HuH-7.5 (cell line): ENCODE results near the gene TMEM145.
"Not testable (repeated sequence)": the region's sequence is repeated elsewhere in the genome, so short reads cannot be mapped to it uniquely, and the experiment has no call there.

ENCODE experiments used
- DNase-seq: peaks from one replicate; pipeline ENCODE4 v3.0.0; 2011; ENCODE audit warnings: low spot score

The TMEM145 gene

GRCh38 chr19:42334697-42335373 lies 21.7 kb downstream of the TMEM145 start:
- no peak for DNase-seq

- DNase-seq, result no peak
Observed at GRCh38 chr19:42335374-42335936, 22.3 kb downstream of the TMEM145 start.

- no peak for DNase-seq
Observed at GRCh38 chr19:42335971-42336370, 22.9 kb downstream of the TMEM145 start.

DNA sequence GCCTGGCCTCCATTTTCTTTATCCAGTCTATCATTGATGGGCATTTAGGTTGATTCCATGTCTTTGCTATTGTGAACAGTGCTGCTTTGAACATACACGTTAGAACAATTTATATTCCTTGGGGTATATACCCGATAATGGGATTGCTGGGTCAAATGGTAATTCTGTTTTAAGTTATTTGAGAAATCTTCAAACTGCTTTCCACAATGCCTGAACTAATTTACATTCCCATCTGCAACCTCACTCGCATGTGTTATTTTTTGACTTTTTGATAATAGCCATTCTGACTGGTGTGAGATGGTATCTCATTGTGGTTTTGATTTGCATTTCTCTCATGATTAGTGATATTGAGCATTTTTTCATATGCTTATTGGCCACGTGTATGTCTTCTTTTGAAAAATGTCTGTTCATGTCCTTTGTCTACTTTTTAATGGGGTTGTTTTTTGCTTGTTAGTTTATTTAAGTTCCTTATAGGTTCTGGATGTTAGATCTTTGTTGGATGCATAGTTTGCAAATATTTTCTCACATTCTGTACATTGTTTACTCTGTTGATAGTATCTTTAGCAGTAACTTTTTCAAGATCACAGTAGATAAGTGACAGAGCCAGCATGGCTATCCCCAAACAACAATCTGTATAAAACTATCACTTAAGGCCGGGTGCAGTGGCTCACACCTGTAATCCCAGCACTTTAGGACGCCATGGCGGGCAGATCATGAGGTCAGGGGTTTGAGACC lies 26.2 kb downstream of the TMEM145 start:
- DNase-seq, result not testable (repeated sequence)

- not testable (repeated sequence) for DNase-seq
Observed at GRCh38 chr19:42339922-42340321, 26.8 kb downstream of the TMEM145 start.

DNA sequence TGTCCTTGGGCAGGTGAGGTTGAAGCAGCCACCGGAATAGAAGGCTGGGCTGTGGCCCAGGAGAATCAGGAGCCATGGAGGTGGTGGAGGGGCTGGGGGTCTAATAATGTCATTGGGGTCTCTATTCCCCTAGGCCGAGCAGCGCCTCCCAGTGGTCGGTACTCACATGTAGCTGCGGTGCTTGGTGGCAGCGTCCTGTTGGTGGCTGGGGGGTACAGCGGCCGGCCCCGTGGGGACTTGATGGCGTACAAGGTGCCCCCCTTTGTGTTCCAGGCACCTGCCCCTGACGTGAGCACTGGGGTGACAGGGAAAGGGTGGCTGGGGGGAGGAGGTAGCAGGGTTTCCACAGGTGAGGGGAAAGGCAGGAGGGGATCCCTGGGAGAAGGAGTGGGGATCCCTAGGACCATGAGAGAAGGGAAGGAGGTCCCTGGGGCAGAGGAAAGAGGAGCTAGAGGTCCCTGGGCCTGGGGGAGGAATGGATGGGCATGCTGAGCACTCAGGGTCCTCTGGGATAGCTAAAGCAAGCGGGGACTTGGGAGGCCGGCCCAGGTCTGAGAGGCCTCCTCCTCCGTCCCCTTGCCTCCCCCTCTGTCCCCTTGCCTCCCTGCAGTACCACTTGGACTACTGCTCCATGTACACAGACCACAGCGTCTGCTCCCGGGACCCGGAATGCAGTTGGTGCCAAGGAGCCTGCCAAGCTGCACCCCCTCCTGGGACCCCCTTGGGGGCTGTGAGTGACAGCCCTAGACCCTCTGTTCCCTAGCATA lies 30.4 kb downstream of the TMEM145 start:
- no peak for DNase-seq

DNA sequence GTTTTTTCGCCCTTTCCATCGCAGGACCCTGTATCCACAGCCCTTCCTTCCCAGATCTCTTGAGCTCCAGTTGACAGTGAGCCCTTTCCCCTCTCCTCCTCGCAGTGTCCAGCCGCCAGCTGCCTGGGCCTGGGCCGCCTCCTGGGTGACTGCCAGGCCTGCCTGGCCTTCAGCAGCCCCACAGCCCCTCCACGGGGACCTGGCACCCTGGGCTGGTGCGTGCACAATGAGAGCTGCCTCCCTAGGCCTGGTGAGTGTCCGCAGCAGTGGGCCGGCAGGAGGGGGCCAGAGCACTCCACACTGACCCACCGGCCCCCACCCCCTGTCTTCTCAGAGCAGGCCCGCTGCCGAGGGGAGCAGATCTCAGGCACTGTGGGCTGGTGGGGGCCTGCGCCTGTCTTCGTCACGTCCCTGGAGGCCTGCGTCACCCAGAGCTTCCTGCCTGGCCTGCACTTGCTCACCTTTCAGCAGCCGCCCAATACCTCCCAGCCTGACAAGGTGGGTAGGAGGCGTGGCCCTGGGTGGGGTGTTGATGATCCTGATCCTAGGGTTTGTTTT lies 31.3 kb downstream of the TMEM145 start:
- no peak for DNase-seq

DNA sequence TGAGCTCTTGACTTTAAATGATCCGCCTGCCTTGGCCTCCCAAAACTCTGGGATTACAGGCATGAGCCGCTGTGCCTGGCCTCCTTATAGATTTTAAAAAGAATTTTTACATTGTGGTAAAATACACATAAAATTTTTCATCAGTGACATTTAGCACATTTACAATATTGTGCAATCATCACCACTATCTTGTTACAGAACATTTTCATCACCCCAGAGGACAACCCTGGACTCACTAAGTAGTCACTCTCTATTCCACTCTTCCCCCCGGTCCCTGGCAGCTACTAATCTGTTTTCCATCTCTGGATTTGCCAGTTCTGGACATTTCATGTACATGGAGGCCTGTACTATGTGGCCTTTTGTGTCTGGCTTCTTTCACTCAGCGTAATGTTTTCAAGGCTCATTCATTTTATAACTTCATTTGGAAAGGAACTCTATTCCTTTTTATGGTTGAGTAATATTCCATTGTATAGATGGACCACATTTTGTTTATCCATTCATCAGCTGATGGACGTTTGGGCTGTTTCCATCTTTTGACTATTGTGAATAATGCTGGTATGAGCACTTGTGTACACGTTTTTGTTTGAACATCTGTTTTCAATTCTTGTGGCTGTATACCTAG lies 32.2 kb downstream of the TMEM145 start:
- DNase-seq, result no peak

GRCh38 chr19:42348211-42348610 lies 35.1 kb downstream of the TMEM145 start:
- DNase-seq, result no peak

DNA sequence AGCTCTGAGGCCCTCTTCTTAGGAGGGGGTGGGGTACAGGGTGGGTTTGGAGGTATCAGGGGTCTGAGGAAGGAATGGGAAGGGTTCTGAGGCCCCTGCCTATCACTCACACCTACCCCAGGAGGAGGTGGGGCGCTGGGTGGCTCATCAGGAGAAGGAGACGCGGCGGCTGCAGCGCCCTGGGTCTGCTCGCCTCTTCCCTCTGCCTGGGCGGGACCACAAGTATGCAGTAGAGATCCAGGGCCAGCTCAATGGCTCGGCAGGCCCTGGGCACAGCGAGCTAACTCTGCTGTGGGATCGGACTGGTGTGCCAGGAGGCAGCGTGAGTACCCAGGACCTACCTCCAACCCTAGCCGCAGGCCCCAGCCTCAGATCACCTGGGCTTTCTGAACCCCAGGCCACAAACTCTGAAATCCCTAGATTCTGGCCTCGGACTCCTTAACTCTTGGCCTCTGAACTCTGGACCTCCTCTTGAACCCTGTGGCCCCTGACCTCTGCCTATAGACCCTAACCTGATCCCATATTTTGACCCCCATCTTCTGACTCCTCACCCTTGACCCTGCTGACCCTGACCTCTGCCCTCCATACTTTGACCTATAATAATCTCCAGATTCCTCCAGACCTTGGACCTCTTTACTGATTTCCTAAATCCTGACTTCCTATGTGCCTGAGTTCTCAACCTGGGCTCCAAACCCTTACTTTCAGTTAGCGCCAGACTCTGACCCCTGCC lies 36.4 kb downstream of the TMEM145 start:
- DNase-seq, result no peak

DNA sequence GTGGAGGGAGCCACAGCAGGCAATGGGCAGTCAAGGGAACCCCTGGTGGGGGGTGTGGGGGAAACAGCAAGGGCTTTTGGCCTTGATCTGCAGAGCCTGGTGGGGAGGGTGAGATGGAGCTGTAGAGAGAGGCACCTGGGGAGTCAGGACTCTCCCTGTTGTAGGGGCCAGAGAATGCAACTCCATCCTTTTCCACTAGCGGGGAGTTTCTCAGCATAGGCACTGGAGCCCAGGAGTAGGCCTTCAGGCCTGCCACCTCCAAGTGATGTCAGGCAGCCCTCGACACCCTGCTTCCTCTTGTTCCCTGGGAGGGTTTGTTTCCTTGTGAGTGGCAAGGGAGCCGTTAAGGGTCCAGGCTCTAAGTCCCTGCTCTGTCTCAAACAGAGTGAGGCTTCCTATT lies 37.3 kb downstream of the TMEM145 start:
- no peak for DNase-seq

- DNase-seq, result no peak
Observed at GRCh38 chr19:42351079-42351735, 38.1 kb downstream of the TMEM145 start.

DNA sequence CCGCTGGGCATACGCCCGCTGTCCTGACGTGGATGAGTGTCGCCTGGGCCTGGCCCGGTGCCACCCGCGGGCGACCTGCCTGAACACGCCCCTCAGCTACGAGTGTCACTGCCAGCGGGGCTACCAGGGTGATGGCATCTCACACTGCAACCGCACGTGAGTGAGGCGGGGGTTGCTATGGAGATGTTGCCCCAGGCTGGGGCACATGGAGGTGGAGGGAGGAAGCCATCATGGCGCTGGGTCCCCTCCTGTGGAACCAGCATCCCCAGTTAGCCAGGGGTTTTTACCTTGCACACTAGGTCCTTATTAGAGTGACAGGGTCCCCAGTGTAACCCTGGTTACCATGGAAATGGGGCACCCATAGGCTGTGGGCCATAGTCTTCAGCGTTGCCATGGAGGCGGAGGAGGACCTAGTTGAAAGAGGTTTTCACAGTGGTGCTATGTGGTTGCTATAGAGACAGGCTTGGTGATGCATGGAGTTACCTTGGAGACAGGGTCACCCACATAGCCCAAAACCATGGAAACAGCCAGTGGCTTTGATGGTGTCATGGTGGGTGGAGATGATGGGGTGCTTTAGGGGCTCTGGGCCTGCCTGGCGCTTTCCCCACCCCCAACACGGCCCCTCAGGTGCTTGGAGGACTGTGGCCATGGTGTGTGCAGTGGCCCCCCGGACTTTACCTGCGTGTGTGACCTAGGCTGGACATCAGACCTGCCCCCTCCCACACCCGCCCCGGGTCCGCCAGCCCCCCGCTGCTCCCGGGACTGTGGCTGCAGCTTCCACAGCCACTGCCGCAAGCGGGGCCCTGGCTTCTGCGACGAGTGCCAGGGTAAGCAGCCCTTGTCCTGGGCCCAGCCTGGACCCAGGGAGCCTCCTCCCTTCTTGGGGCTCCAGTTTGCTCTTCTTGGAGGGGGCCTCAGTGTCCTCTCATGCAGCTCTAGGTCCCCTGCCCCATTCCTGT lies 39.5 kb downstream of the TMEM145 start:
- no peak for DNase-seq

DNA sequence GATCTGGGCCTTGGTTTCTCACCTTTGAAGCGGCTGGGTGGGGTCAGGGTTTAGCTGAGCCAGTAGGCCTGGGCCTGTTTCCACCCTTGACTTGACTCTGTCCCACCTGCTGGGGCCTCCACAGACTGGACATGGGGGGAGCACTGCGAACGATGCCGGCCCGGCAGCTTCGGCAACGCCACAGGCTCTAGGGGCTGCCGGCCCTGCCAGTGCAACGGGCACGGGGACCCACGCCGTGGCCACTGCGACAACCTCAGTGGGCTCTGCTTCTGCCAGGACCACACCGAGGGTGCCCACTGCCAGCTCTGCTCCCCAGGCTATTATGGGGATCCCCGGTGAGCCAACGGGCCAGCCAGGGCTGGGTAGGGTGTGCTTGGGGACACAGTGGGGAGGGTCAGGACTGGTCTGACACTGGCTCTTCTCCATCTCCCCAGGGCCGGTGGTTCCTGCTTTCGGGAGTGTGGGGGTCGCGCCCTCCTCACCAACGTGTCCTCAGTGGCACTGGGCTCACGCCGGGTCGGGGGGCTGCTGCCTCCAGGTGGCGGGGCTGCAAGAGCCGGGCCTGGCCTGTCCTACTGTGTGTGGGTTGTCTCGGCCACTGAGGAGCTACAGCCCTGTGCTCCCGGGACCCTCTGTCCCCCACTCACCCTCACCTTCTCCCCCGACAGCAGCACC lies 40.4 kb downstream of the TMEM145 start:
- DNase-seq, result no peak

DNA sequence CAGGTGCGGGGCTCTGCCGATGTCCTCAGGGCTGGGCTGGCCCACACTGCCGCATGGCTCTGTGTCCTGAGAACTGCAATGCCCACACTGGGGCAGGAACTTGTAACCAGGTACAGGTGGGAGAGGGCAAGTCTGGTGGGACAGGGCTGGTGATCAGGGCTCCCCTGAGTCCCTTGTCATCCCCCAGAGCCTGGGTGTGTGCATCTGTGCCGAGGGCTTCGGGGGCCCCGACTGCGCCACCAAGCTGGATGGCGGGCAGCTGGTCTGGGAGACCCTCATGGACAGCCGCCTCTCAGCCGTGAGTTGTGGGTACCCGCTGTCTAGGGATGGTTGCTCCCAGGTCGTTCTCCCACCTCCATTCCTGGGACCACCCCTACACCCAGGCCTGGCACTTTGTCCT lies 42.8 kb downstream of the TMEM145 start:
- DNase-seq, result no peak

DNA sequence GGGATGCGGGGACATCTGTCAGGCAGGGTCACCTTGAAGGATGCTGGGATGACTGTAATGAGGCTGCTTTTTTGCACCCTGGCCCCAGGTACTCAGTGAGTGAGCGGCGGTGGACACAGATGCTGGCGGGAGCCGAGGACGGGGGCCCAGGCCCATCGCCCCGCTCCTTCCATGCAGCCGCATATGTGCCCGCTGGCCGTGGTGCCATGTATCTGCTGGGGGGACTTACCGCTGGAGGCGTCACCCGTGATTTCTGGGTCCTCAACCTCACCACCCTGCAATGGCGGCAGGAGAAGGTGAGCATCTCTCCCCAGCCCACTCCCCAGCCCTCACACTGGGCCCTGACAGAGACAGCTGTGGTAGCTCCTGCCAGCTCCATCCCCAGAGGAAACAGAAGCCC lies 43.6 kb downstream of the TMEM145 start:
- no peak for DNase-seq

- DNase-seq, result no peak
Observed at GRCh38 chr19:42357290-42357689, 44.2 kb downstream of the TMEM145 start.

DNA sequence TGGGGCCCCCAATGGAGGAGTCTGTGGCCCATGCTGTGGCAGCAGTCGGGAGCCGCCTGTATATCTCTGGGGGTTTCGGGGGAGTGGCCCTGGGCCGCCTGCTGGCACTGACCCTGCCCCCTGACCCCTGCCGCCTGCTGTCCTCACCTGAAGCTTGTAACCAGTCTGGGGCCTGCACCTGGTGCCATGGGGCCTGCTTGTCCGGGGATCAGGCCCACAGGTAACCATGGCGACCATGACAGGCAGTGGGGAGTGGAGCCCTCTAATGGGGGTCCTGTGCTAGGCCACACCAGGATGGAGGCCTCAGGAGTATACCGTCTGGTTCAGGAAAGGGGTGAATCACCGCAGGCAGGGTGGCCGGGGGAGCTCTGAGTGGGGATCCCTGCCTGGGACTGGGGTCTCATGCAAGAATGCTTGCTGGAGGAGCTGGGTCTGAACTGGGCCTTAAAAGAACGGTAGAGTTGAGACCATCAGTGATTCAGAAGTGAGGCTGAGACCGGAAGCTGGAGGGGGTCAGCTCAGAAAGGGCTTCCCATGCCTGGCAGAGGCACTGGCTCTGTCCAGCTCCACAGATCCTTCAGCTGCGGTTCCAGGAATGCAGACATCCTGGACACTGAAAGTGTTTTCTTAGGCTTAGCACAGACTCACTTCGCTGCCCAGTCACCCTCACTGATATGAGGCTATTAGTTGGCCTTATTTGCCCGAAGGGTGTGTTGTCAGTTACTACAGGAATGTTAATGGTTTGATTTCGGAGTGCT lies 47.9 kb downstream of the TMEM145 start:
- no peak for DNase-seq
